Erythroblast (primary cell): ENCODE results near the gene FMNL3.

ENCODE experiments used
- GATA1 ChIP-seq: IDR thresholded peaks from 2 replicates; pipeline ENCODE4 v1.6.1; 2011; ENCODE audit warnings: low read depth, mild to moderate bottlenecking, control low read depth, low read length, moderate library complexity
- POLR2A ChIP-seq: IDR thresholded peaks from 2 replicates; pipeline ENCODE4 v1.6.1; 2011; ENCODE audit warnings: mild to moderate bottlenecking, low read length

- TF ChIP-seq POLR2A (no peak), GATA1 (no peak)
Measured at GRCh38 chr12:49674318-49674981, 32.8 kb downstream of the FMNL3 start.
